ENCODE results near the gene SMYD4.

GRCh38 chr17:1786708-1787107 is 43.0 kb downstream of the SMYD4 start:
- TF ChIP-seq CTCF (conservative IDR thresholded peaks at IDR 0.05; ENCODE audit: low read depth, low read length), result no peak
- TF ChIP-seq EZH2 (IDR thresholded peaks at IDR 0.05; ENCODE audit: borderline replicate concordance, low read depth, low read length, poor library complexity, severe bottlenecking), result no peak
